ENCODE results near the gene GOLT1B.
A peak's percentile ranks its signal among the peaks of the same experiment; 100 is the strongest.
"Not testable (repeated sequence)": the region's sequence is repeated elsewhere in the genome, so short reads cannot be mapped to it uniquely, and the experiment has no call there.

GOLT1B gene

GRCh38 chr12:21501258-21502163 is at the start of gene GOLT1B, which contains the start of gene RECQL:
TSS of gene GOLT1B (plus strand) at chr12:21501789. CDS start at chr12:21501924, 135 bp downstream.
TSS of gene RECQL (minus strand) at chr12:21501635. CDS start at chr12:21499570, 2,065 bp downstream.
- peak; percentile 96 for DNase-seq (ENCODE audit: low spot score)

DNA sequence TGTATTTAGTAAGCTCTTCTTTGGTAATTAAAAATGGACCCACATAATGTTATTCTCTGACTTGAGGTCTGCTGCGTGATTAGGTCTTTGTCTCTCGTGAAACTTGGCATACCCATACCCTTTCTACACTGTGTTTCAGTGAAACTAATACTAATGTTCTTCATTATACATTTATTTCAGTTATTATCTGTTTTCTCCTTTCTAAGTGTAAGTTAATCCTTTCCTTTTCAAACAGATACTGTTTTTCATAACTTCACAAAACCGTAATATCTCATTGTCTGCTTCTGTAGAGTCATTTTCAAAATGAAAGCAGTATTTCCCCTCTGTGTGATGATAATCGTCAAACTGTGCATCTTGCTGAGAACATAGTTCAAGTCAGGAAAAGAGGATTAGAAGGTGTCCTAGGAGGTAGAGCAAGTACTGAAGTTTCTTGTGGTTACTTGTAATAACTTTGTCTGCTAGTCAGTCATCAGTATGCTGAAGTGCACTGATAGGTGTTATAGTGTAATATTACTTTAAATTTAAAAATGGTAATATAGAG is 48.2 kb upstream of the GOLT1B start:
- no peak for DNase-seq (ENCODE audit: low spot score)

- DNase-seq (ENCODE audit: low spot score) = no peak
These were observed 45.3 kb upstream of the GOLT1B start for GRCh38 chr12:21456291-21456780.

- no peak for DNase-seq (ENCODE audit: low spot score)
These were observed 42.1 kb upstream of the GOLT1B start for GRCh38 chr12:21459474-21459873.

DNA sequence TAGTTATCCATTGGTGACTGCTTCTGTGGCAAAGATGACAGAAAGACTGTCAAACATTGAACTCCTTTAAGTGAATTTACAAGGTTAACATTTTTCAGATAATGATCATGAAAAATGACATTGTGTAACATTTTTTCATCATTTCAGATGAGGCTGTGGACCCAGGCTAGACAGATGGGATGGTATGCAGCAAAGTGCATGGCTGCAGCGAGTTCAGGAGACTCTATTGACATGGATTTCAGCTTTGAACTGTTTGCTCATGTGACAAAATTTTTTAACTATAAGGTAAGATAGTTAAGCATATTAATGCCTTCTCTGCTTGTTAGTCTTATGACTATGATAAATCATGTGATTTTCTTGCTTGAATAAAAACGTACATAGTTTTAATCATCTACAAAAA is 34.3 kb upstream of the GOLT1B start:
- not testable (repeated sequence) for DNase-seq (ENCODE audit: low spot score)

- DNase-seq (ENCODE audit: low spot score) = no peak
These were observed 30.3 kb upstream of the GOLT1B start for GRCh38 chr12:21471294-21471693.

- DNase-seq (ENCODE audit: low spot score) = no peak
These were observed 29.3 kb upstream of the GOLT1B start for GRCh38 chr12:21472197-21472823.

- no peak for DNase-seq (ENCODE audit: low spot score)
These were observed 26.0 kb upstream of the GOLT1B start for GRCh38 chr12:21475552-21475951.

DNA sequence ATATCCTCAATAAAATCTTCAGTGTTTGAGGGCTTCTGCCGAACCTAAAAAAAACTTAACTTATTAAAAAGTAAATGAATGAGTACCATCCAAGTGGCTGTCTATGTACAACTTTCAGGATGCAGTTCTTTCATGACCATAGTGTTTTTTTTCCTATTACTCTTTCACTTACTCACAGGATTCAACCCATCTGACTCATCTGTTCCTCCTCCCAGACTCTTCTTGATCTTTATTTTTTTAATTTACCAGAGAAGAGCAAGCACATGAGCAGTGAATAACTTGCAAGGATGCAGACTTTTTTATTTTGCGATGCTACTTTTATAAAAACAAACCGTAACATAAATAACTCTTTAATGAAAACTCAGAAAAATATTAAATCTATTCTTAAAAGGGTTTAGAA is 24.6 kb upstream of the GOLT1B start:
- peak; percentile 44 for DNase-seq (ENCODE audit: low spot score)

GRCh38 chr12:21478756-21479455 is 22.7 kb upstream of the GOLT1B start:
- DNase-seq (ENCODE audit: low spot score) = no peak

- DNase-seq (ENCODE audit: low spot score) = no peak
These were observed 18.1 kb upstream of the GOLT1B start for GRCh38 chr12:21483531-21483930.

DNA sequence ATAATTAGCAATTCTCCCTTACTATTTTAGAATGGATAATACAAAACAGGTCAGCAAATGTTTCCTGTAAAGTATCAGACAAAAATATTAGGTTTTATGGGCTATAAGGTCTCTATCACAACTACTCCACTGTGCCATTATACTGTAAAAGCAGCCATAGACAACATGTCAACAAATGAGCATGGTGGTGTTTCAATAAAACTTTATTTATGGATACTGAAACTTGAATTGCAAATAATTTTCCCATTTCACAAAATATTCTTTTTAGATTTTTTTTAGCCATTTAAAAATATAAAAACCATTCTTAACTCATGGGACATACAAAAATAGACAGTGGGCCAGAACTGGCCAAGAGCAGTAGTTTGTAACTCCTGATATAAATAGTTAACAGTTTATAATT is 15.6 kb upstream of the GOLT1B start:
- no peak for DNase-seq (ENCODE audit: low spot score)

DNA sequence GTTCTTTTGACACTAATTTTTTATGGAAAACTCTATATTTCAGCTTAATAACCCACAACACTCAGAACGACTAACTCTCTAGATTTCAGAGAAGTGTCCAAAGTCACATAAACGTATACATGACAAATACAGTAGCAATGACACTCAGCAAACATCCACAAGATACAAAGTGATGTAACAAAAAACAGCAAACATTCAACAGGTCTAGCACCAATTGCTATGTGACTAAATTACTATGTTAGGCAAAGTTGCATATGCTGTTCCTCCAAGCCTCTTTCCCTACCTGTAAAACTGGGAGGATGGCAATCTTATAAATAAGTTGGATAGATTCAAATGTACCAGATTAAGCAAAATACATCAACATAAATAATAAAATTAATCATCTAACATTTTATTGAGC is 1.8 kb upstream of the GOLT1B start:
- no peak for DNase-seq (ENCODE audit: low spot score)

DNA sequence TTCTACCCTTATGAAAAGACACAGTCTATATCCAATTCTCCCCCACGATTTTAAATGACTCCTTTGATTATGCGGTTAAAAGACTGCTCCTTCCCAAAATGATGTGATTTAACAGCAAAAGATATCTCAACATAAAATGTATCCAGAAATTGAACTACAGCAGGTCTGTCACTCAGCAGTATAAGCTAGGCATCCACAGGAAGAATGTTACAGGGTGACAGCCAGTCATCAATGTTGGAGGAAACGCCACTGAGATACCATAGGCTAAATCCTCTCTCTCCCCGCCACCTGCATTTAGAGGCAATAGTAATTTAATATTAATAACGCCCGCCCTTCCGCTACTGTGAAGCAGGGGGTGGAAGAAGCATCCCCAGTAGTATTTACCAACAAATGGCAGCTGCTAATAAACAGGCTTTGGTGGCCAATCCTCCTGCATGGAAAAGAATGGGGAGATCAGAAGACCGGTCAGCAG is 767 bp upstream of the GOLT1B start:
- no peak for DNase-seq (ENCODE audit: low spot score)

DNA sequence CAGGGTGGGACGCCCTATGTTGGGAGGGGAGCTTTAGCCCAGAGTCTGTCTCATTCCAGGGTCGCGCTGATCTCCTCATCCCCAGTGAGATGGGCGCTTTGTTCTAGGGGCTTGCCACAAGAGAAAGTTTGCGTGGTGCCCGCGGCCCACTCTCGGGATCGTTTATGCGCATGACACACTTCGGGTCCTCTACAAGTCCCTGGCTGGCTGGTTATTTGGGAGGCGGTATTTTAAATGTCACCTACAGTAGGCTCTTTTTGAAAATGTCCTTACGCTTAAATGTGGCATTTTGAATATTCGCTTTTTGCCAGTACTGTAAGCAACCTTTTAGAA is 541 bp downstream of the GOLT1B start:
- DNase-seq (ENCODE audit: low spot score) = peak; percentile 48

DNA sequence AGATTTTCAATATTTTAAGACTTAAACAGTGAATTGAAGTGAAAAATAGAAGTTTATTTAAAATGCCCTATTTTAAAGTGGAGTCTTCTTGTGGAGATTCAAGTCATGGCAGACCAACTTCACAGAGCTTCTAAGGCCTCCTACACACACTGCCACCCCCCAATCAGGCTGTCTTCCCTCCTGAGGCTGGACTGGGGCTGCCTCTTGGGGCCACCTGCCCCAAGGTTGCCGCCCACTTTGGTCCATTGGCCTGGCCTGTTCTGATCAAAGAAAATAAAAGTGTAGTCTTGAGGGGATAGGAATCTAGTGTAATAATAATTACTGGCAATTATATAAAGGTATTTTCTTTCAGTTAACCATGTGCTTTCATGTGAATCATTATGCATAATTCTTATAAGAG is 1.3 kb downstream of the GOLT1B start:
- DNase-seq (ENCODE audit: low spot score) = no peak

GRCh38 chr12:21505888-21506287 is 4.3 kb downstream of the GOLT1B start:
- DNase-seq (ENCODE audit: low spot score) = no peak

DNA sequence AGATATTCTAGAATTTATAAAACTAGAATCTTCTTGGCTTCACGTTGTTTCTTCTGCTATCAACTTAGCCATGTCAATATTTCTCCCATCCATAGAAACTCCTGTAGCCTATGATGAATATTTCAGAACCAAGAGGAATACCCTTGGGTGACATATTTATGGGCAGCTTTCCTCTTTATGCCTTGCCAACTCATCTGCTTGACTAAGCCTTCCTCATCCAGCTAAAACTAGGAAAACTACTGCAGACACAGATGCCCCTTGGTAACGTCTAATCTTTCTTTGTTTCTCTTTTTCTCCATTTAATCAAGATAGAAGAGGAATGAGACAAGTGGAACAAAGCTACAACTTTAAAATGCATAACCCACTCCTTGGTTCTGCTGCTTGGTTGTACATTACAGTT is 6.3 kb downstream of the GOLT1B start:
- no peak for DNase-seq (ENCODE audit: low spot score)

- no peak for DNase-seq (ENCODE audit: low spot score)
These were observed 8.2 kb downstream of the GOLT1B start for GRCh38 chr12:21509768-21510167.

DNA sequence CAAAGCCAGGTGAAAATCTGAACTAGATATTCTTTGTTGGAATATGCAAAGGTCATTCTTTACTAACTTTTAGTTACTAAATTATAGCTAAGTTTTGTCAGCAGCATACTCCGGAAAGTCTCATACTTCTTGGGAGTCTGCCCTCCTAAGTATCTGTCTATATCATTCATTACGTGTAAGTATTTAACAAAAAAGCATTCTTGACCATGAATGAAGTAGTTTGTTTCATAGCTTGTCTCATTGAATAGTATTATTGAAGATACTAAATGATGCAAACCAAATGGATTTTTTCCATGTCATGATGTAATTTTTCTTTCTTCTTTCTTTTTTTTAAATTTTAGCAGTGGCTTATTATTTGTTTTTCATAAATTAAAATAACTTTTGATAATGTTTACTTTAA is 14.7 kb downstream of the GOLT1B start:
- no peak for DNase-seq (ENCODE audit: low spot score)

DNA sequence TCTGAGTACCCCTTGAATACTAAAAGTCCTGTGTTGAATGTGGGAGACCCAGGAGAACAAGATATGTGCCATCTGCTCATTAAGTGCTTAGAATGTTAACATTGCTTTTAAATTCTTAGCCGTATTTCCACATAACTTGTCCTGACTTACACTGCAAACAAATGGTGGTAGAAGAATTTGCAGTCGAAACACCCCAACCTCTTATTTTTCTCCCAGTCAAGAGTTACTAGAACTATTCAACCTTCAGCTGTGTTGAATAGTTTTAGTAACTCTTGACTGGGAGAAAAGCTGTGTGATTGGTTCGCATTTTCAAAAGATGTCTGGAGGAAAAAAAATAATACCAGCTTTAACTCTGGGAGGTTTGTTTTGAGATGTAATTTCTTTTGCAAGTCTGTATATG is 16.9 kb downstream of the GOLT1B start:
- no peak for DNase-seq (ENCODE audit: low spot score)

DNA sequence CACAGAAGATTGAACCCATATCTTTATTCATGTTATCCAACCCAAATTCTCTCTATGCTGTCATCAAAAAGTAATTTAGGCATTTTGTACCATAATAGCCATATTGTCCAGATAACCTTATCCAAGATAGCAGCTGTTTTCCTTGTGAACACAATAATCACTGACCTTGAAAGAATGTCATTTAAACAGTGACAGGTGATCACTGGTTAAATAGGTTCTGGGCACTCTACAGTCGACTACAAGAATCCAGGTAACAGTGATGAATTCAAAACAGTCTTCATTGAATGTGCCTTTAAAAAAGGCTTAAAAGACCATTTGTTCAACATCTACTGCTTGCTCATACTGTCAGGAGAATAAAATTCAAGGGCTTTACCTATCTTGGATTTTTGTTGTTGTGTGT is 20.0 kb downstream of the GOLT1B start:
- DNase-seq (ENCODE audit: low spot score) = no peak
